Activated gamma-delta T cell (primary cell): Measurements from ENCODE around the gene STYK1.
A peak's percentile ranks its signal among the peaks of the same experiment; 100 is the strongest.

ENCODE experiments used
- DNase-seq: peaks from one replicate; lab custom pipeline; 2025; lab: John Stamatoyannopoulos, UW
- total RNA-seq, 2 donors: gene quantifications; one replicate each; lab custom pipeline; 2026; lab: John Stamatoyannopoulos, UW

STYK1 gene
- 5.7 to 12.3 reads per million in 2 donors for total RNA-seq

GRCh38 chr12:10673659-10674384 lies at the start of gene STYK1:
STYK1 (minus strand) TSS chr12:10674052; CDS start chr12:10634618, 39,434 bp downstream.
- peak; percentile 70 for DNase-seq

DNA sequence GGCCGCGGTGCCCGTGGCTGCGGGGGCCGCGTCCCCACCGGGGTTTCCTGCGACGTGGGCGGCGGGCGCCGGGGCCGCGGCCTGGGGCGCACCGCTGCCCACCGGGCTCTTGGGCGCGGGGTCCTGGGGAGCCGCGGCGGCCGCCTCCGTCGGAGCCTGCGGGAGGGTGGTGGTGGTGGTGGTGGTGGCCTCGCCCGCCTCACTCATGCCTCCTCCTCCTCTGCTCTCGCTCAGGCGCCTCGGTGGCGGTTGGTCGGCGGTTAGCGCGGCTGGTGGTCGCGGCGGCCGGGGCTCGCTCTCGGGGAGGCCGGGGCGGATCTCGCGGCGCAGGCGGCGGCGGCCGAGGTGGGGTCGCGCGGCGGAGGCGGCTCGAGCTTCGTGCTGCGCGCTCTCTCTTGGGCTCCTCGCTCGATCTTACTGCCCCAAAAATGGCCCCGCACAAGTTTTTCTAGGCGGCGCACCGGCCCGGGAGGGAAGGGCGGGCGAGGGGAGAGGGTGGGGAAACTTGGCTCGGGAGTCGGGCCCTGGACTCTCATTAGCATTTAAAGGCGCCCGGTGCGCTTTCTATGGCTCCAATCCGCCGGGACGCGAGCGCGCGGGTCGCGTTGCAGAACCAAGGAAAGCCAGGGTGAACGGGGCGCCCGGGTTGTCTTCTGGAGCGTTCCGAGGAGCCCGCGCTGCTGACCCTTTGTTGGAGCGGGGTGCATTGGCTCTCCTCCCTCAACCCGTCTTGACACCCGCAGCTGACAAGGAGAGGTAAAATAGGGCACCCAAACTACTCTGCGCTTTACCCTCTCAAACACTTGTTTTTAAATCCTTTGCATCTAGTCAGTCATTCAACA lies 49.3 kb upstream of the STYK1 start, which contains the start of gene YBX3:
Gene YBX3 (minus strand): TSS at position 419 of the 842 bp plus-strand sequence. CDS start 212 bp downstream, at position 207.
- peak; percentile 65 for DNase-seq

DNA sequence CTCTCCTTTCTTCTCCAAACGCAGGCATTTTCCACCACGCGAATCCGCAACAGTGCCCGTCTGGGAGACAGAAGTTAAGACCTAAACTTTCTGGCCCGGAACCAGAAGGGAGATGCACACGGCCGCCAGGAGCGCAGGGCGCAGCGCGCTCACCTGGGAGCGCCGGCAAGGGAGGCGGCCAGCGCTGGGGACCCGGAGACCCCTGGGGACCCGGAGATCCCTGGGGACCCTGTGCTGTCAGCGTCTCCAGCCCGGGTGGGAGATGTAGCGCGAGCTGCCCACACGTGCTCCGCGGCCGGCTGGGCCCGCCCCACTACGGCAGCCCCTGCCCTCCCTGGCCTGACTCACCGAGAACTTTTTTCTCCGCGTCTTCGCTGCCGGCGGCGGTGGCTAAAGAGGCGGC lies 48.7 kb upstream of the STYK1 start:
- peak; percentile 65 for DNase-seq

- no peak for DNase-seq
Observed at GRCh38 chr12:10721651-10722501, 48.0 kb upstream of the STYK1 start.

DNA sequence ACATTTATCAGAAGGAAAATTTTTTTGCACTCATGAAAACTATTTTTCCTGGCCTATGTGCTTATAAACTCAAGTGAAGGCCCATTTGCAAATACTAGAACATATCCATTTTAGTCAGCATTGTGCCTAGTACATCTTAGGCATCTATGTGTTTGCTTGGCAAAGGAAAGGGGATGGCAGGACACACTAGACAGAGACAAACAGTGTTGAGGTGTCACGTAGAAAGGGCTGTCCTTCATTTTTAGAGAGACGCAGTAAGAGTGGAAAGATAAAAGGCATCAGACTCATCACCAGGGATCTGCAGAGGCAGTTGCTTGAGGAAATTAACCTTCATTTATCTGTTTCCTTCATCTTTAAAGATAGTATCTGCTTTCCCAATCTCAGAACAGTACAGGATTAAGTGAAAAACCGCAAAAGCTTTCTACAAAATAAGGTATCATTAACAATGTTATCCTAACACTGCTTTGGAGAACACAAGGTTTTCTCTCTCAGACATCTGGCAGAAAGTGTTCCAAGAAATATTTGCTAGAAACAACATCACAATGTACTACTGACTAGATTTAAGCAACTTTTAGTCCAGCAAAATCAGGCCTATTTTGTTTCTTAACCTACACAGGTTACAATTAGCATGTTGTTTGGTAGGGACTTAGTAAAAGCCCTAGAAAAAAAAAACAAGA lies 47.3 kb upstream of the STYK1 start:
- no peak for DNase-seq

- DNase-seq = no peak
Observed at GRCh38 chr12:10719482-10719881, 45.6 kb upstream of the STYK1 start.

- DNase-seq = no peak
Observed at GRCh38 chr12:10718279-10718821, 44.5 kb upstream of the STYK1 start.

GRCh38 chr12:10717410-10717809 lies 43.6 kb upstream of the STYK1 start:
- DNase-seq = no peak

- no peak for DNase-seq
Observed at GRCh38 chr12:10716704-10717315, 43.0 kb upstream of the STYK1 start.

- no peak for DNase-seq
Observed at GRCh38 chr12:10716277-10716676, 42.4 kb upstream of the STYK1 start.

- no peak for DNase-seq
Observed at GRCh38 chr12:10715491-10715890, 41.6 kb upstream of the STYK1 start.

GRCh38 chr12:10709808-10710207 lies 36.0 kb upstream of the STYK1 start:
- no peak for DNase-seq

DNA sequence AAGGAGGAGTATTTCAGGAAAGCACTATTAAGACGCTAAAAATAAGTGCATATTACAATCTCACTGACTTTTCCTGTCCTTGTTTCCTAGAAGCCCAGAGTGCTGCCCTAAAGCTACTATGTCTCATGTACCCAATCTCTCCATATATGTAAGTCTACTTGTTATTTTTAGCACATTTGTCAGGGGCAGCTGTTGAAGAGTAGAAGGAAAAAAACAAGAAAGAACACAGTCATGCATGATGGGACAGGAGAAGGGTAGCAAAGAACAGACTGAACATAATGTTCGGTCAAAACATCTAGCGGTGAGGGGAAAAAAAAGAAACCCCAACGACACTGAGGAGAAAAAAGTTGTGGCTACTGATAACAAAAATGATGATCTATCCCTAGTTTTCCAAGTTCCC lies 35.0 kb upstream of the STYK1 start:
- no peak for DNase-seq

- no peak for DNase-seq
Observed at GRCh38 chr12:10705655-10706054, 31.8 kb upstream of the STYK1 start.

DNA sequence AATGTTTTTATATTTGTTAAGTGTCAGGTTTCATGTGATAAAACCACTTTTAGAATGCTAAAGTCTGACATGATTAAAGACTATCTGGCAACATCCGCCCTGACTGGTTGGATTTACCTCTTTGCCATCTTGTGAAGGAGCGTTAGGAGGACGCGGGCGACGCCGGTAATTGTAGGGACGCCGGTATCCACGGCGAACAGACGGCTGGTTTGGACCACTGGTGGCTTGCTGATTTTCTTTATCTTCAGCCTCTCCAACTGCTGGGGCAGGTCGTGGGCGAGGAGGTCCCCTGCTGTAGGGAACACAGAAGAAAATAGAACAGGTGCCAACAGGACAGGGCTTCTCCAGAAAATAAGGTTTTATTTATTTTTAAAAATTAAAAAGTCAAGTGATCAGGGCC lies 28.0 kb upstream of the STYK1 start:
- DNase-seq = no peak

DNA sequence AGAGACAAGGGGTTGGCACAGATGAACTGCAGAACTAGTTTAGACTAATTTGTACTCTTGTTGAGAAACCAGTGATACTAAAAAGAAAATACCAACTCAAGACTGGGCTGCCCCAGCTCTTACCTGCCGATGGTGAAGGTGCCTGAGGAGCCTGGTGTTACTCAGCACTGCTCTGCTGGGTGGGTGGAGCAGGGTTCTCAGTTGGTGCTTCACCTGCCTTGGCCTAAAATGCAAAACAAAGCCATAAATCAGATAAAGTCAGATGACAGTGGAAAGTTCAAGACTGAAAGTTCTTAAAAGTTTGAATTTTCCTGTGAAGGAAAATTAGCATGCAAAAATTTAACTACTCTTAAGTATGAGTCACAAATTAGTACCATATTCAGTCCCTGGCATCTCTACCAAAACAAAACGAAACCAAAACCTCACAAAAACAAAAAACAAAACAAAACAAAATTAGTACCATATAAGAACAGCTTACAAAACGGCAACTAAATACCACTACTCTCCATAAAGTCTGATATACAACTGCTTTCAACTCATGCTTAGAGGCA lies 27.4 kb upstream of the STYK1 start:
- DNase-seq = no peak

DNA sequence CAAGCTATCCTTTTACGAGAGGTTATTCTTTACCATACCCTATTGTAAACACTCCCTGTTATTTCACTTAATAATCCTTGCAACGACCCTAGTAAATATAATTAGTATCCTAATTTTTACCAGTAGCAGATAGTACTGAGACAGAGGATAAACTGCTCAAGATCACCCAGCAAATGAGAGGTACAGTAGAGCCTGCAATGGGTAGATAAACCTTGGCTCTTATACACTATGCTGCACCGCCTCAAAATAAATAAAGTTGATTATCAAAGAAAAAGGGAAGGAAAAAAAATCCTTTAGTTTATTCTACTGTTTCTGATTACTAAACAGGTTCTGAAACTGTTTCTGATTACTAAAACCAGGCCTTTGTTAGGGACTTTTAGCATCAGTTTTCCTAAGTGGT lies 26.7 kb upstream of the STYK1 start:
- no peak for DNase-seq

- DNase-seq = no peak
Observed at GRCh38 chr12:10697862-10698261, 24.0 kb upstream of the STYK1 start.

- no peak for DNase-seq
Observed at GRCh38 chr12:10697156-10697555, 23.3 kb upstream of the STYK1 start.

DNA sequence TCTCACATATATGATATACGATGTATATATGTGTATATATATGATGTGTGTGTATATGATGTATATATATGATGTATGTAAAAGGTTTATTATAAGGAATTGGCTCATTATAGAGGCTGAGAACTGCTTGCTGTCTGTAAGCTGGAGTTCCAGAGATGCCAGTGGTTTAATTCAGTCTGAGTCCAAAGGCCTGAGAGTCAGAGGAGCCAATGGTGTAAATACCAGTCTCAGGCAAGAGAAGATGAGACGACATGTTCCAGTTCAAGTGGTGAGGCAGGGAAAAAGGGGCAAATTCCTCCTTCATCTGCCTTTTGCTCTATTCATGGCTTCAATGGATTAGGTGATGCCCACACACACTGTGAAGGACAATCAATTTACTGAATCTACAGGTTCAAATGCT lies 17.1 kb upstream of the STYK1 start:
- DNase-seq = no peak
